ENCODE data around the gene SLC22A5.

Gene SLC22A5

DNA sequence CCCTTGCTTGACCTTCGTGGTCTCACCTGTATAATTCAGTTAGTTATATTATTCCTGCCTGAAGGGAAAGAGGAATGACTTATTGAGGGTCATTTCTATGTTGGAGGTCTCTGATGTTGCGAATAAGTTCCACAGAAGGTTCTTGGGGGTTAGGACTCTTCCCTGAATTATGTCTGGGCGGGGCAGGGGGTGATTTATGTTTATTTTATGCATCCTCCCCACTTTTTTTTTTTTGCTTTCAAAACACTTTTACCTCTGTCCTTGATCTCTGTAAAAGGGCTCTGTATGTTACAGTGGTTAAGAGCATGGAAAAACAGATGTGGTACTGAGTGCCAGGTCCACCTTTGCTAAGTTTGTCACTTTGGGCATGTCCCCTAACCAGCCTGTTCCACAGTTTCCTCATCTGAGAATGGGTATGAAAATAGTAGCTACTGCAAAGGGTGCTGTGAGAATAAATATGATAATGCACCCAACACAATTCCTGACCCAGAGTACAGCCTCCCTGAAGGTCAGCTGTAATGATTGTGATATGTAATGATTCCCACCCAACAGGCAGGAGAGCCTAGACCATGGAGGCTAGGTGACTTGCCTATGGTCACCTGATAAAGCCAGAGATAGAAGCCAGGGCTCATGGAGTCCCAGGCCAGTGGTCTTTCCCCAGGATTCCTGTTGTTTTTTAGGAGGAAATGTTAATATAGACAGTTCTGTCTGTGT is 54.8 kb downstream of the SLC22A5 start:
- Mint-ChIP-seq H3K9me3 (no peaks in the 10 kb centered on the region), H3K4me3 (peak overlapping the region; percentile 36), H3K4me1 (peaks cover 95% of the 10 kb centered on the region), H3K27me3 (no peaks in the 10 kb centered on the region), H3K36me3 (peaks cover 7% of the 10 kb centered on the region), H3K27ac (peak overlapping the region; percentile 99)

DNA sequence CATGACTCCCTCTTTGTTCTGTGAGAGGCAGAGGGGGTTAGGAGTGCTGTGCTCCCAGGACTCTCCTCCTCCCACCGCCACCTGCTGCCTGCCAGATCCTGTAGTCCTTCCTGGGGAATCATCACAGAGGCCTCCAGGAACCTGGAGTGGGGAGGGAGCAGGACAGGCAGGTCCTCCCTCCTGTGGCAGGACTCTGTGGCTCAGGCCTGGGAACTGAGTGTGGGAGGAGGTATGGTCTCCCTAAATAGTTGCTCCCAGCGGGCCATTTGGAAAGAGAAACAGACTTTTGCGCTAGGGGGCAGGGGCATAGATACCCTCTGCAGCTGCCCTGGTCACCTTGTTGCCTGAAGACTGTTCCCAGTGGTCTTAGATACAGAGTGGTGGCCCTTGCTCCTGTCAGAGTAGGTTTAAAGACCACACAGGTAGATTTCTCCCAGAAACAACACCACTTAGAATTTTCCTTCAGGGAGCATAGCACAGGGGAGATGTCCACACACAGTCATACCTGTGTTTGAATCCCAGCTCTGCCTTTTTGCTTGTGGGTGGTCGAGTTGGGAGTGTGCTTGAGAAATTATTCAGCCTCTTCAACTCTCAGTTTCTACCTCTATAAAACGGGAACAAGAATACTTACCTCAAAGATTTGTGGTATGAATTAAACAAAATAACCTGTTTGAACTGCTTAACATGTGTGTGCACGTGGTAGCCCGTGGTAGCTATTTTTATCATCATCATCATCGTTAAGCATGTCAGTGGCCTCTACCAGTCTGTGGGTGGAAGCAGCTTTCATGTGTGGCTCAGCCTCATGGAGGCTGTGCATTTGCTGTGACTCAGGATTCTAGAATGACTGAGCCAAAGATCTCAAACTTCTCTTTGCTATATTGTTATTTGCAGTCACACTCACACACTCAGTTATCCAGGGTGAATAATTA is 55.8 kb downstream of the SLC22A5 start:
- Mint-ChIP-seq H3K9me3 (no peaks in the 10 kb centered on the region), H3K4me3 (peak overlapping the region; percentile 86), H3K36me3 (peaks cover 11% of the 10 kb centered on the region), H3K4me1 (peaks cover 95% of the 10 kb centered on the region), H3K27me3 (no peaks in the 10 kb centered on the region), H3K27ac (peak overlapping the region; percentile 99)

DNA sequence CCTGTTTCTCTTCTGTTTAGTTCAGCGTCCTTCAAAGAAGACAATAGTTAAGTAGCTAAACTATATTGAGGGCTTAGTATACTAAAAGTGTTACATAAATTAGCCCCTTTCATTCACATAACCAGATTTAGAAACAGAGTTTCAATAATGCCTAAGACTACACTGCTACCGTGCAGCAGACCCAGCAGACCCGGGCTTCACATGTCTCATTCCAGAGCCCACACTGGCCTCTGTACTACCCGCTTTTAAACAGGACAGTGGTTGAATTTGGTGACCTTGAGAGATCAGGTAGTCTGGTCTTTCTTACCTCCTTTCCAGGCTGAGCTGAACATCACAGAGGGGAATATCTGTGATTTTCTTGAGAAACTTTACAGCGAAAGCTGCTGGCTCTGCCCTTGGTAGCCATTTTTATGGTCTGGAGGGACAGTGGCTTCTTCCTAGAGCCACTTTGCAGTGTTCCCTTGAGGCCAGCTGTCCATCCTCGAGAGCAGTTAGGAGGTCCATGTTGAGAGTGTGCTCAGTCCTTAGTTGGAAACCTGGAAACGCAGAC is 56.5 kb downstream of the SLC22A5 start:
- peak overlapping the region; percentile 86 for H3K4me3 Mint-ChIP-seq
- peak overlapping the region; percentile 99 for H3K27ac Mint-ChIP-seq
- H3K4me1 Mint-ChIP-seq, result peaks cover 95% of the 10 kb centered on the region
- H3K36me3 Mint-ChIP-seq, result peaks cover 18% of the 10 kb centered on the region
- H3K9me3 Mint-ChIP-seq, result no peaks in the 10 kb centered on the region
- no peaks in the 10 kb centered on the region for H3K27me3 Mint-ChIP-seq

DNA sequence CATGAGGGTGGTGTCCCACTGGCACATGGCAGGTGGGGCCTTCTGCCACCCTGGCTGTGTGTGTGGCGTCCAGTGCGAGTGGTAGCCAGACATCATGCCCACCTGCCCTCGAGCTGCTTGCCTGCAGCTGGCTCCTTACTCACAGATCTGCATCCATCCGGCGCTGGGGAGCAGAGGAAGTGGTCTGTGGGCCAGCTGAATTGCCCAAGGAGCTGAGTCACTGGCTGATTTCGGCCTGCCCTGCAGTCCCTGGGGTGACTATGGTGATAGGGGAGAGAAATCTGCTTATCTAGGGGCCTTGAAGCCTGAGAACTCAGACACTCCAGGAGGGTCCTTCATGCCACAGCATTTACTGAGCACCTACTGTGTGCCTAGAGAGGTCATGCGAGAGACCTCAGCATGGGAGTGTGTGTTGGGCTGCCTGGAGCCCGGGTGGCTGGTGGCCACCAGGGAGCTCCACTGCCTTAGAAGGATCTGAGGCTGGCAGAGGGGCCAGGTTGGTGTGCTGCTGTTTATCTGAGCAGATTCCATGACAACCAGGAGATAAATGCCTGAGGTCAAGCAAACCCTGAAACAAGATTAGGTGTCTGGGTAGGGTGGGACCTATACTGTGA is 57.1 kb downstream of the SLC22A5 start:
- H3K36me3 Mint-ChIP-seq, result peaks cover 19% of the 10 kb centered on the region
- no peaks in the 10 kb centered on the region for H3K9me3 Mint-ChIP-seq
- no peaks in the 10 kb centered on the region for H3K27me3 Mint-ChIP-seq
- H3K27ac Mint-ChIP-seq, result peak overlapping the region; percentile 99
- H3K4me3 Mint-ChIP-seq, result peak overlapping the region; percentile 86
- H3K4me1 Mint-ChIP-seq, result peaks cover 95% of the 10 kb centered on the region

DNA sequence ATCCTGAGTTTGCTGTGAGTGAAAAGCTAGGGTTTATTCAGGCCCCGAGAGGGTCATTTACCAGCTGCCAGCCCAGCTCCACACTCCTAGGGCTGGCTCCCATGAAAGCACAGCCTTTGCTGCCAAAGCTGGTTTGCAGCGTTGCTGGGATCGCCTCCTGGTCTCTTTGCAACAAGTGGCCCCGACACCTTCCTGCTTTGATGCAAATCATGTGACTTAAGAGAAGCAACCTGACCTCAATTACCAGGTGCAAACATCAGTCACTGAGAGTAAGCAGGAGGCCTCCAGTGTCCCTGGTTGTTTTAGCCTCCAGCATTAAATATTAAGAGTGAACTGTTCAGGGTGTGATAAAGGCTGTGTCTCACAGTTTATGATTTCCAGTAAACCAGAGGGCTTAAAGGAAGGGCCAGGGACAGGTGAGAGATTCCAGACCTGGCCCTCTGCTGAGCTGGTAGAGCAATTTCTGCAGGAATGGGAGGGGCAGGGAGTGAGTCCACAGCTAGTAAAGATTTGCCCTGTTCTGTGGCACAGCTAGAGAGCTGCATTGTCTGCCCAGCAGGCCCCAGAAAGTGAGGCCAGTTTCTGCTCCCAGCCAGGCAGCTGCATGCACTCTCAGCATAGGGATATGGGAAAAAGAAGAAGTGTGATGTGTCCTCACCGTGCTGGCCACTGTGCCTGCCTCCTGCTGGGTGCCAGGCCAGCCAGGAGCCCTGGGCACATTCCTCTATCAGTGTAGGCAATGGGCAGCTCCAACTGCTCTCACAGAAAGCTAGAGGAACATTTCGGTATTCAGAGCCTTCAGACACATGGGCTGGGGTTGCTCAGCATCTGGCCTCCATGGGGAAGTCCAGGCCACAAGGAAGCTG is 58.0 kb downstream of the SLC22A5 start:
- Mint-ChIP-seq H3K27me3 (no peaks in the 10 kb centered on the region), H3K4me3 (peak overlapping the region; percentile 86), H3K4me1 (peaks cover 99% of the 10 kb centered on the region), H3K27ac (peak overlapping the region; percentile 99), H3K9me3 (no peaks in the 10 kb centered on the region), H3K36me3 (peaks cover 23% of the 10 kb centered on the region)

DNA sequence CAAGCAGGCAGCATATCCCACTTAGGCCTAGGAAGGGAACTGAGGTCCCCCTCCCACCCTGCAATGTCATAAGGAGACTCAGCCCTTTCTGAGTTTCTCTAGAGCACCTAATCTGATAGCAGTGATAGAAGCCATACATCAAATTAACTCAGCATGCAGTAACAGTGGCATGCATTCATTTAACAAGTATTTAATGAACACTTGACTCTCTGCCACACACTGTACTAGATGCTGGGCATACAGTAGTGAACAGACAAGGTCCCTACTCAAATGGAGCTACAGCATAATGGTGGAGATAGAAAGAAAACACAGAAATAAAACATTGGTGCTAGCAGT is 58.6 kb downstream of the SLC22A5 start:
- peak overlapping the region; percentile 86 for H3K4me3 Mint-ChIP-seq
- peaks cover 99% of the 10 kb centered on the region for H3K4me1 Mint-ChIP-seq
- peak overlapping the region; percentile 99 for H3K27ac Mint-ChIP-seq
- H3K36me3 Mint-ChIP-seq, result peaks cover 29% of the 10 kb centered on the region
- no peaks in the 10 kb centered on the region for H3K9me3 Mint-ChIP-seq
- no peaks in the 10 kb centered on the region for H3K27me3 Mint-ChIP-seq

DNA sequence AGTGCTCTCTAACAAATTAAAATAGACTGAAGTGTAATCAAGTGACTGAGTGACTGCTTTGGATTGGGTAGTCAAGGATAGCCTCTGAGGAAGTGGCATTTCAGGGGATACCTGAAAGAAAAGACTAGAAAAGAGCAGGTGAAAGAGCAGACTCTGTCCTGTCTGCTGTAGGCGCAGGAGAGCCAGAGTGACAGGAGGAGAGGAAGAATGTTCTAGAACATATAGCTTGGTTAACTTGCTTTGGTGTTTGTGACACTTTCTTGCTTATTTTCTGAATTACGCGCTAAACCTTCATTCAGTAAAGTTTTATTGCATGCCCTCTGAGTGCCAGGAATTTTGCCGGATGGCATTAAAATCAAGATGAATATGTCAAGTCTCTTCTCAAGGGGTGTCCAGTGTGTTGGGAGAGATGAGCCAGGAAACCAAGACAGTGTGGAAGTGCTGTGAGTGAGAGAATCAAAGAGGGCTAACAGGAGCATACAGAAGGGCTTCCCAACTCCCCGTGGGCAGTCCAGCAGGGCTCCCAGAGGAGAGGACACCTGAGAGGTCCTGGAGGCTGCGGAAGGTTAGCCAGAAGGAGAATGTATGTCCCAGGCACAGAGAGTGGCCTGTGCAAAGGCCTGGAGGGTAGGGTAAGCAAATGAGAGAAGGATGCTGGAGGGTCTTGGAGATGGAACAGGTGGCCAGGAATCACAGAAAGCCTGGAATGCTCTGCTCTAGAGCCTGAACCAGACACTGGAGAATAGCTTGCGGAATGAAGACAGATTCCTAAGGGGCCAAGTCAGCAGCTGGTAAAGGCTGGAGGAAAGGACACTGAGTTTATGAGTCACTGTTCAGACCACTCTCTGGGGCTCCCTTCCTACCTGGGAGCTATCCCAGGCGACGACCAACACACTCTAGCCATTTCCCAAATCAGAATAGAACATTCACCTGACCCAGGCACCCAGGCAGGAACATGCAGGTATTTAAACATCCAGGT is 59.3 kb downstream of the SLC22A5 start:
- peak overlapping the region; percentile 86 for H3K4me3 Mint-ChIP-seq
- peaks cover 95% of the 10 kb centered on the region for H3K4me1 Mint-ChIP-seq
- no peaks in the 10 kb centered on the region for H3K9me3 Mint-ChIP-seq
- H3K27ac Mint-ChIP-seq, result peak overlapping the region; percentile 99
- H3K27me3 Mint-ChIP-seq, result no peaks in the 10 kb centered on the region
- peaks cover 31% of the 10 kb centered on the region for H3K36me3 Mint-ChIP-seq

DNA sequence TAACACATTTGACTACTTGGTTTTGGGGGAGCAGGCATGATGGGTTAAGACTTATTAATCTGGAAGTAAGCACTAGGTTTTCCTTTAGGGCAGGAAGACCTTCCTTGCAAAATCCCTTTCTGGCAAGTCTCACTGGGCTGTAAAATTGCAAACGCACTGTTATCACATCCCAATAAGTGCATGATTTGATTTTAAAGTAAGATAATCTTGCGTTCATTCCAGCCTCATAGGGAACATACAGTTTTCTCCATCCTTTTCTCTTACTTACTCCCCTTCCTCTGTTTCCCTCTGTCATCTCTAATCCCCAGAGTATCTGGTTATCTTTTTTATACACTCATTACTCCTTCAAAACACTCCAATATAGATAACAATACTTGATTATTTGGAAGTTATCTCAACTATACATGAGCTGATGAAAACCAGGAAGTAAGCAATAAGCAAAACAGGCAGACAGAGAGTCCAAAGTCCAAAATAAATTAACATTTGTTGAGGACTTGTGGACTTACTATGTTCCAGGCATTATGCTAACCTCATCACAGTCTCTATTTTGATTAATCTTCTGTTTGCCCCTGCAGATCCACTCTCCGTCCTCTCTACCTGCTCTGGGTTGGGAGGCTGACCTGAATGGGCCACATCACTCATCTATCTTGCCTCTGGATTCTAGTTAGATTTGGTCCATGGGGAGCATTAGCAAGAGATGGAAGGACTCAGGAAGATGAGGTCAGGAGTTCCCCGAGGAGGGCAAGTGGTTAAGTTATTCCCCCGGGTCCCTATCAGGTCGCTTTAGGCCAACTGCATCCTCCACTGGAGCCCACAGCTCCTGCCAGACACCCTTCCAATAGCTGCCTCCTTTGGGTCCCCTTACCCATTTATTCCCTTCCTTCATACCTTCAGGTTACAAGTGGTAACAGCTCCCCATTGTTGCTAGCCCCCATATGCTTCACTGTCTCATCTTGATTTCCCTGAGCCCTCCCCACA is 60.2 kb downstream of the SLC22A5 start:
- Mint-ChIP-seq H3K36me3 (peaks cover 29% of the 10 kb centered on the region), H3K27ac (peak overlapping the region; percentile 99), H3K9me3 (no peaks in the 10 kb centered on the region), H3K27me3 (no peaks in the 10 kb centered on the region), H3K4me1 (peaks cover 95% of the 10 kb centered on the region), H3K4me3 (peak overlapping the region; percentile 86)

DNA sequence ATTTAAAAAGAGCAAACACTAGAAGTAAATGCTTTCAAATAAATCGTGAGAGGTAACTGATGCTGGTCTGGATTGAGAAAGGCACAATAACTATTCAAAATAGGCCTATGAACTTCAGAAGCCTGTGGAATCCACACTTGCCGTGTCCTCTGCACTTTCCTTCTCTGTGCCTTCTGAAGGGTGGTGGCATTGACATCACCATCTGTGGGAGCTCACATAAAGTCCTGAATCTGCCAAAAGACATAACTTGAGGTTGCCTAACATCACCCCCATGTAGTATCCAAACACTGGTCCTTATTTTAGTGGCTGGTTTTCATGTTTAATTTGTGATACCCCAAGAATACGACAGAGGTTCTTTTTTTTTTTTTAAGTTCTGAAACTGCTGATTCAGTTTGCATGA is 61.2 kb downstream of the SLC22A5 start:
- H3K36me3 Mint-ChIP-seq, result peaks cover 29% of the 10 kb centered on the region
- H3K4me3 Mint-ChIP-seq, result no peak overlapping the region
- H3K27me3 Mint-ChIP-seq, result no peaks in the 10 kb centered on the region
- no peaks in the 10 kb centered on the region for H3K9me3 Mint-ChIP-seq
- peak overlapping the region; percentile 99 for H3K27ac Mint-ChIP-seq
- peaks cover 92% of the 10 kb centered on the region for H3K4me1 Mint-ChIP-seq

DNA sequence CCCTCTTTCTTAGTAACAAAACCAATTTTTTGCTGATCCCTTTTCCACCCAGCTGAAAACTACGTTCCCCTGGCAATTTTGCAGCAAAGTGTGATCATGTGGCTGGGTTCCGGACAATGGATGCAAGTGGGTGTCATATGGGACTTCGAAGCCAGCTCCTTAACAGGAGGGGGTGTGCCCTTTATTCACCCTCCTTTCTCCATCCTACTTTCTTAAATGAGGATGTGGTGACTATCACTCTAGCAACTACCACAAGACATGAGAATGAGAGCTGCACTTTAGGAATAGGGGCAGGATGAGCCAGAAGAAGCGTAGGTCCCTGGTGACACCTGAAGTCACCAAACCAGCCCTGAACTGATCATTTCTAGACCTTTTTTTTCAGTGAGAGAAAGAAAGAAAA is 62.1 kb downstream of the SLC22A5 start:
- H3K4me3 Mint-ChIP-seq, result peak overlapping the region; percentile 30
- H3K9me3 Mint-ChIP-seq, result no peaks in the 10 kb centered on the region
- peaks cover 29% of the 10 kb centered on the region for H3K36me3 Mint-ChIP-seq
- peak overlapping the region; percentile 87 for H3K27ac Mint-ChIP-seq
- H3K27me3 Mint-ChIP-seq, result no peaks in the 10 kb centered on the region
- peaks cover 93% of the 10 kb centered on the region for H3K4me1 Mint-ChIP-seq

DNA sequence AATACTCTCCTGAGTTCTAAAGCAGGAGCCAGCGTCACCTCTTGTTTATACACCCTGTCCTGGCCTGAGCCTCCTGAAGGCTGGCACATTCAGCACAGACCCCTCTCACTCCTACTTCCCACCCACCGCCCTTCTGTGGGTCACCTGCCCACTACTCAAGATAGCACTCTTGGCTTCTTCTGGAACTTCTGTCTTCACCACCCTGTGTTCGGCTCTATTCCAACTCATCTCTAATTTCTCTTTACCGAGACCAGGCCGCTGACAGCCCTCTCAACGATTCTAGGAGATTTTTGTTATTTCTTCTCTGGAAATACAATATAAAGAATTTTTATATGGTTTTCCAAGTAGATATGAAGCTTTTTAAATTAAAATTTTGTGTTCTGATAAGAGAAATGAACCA is 63.6 kb downstream of the SLC22A5 start:
- H3K4me1 Mint-ChIP-seq, result peaks cover 93% of the 10 kb centered on the region
- no peaks in the 10 kb centered on the region for H3K9me3 Mint-ChIP-seq
- H3K27ac Mint-ChIP-seq, result peak overlapping the region; percentile 92
- no peak overlapping the region for H3K4me3 Mint-ChIP-seq
- H3K27me3 Mint-ChIP-seq, result no peaks in the 10 kb centered on the region
- H3K36me3 Mint-ChIP-seq, result peaks cover 29% of the 10 kb centered on the region

DNA sequence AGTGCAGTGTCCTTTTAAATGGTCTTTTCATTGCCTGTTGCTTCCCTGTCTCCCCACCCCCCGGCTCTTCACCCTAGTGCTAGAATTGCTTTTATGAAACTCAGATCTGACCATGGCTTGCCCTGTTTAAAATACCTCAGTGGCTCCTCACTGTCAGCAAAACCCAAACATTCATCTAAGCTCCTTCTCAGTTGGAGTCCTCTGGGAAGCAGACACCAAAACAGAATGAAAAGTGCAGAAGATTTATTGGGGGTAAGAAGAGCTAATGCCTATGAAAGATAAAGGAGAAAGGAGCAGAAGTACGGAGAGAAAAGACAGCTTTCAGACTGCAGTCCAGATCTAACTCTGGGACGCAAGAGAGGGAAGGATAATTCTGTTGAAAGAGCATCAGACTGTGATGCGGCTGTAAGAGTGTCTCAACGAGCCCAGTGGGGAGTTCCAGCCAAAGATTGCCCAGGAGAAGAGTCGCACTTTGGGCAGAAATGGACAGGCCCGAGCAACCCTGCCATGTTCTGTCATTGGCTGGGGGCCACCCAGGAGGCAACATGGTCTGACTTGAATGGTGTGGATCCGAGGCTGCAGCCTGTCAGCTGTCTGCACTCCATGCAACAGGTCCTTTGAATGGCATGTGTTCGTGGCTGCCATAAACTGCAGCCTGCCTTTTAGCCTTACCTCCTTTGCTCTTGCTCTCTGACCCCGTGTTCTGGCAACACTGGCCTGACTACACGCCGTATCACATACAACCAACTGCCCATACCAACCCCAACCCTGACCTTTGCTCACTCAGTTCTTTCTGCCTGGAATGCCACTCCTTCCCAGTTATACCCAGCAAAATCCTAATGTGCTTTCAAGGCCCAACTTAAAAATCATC is 65.1 kb downstream of the SLC22A5 start:
- Mint-ChIP-seq H3K27me3 (no peaks in the 10 kb centered on the region), H3K36me3 (peaks cover 24% of the 10 kb centered on the region), H3K4me1 (peaks cover 89% of the 10 kb centered on the region), H3K9me3 (no peaks in the 10 kb centered on the region), H3K27ac (peak overlapping the region; percentile 76), H3K4me3 (no peak overlapping the region)
